IMR-90 (cell line): Measurements from ENCODE around the gene PLCL1. TPM values are rescaled to one million over a fixed set of nuclear protein-coding genes. Genes with fewer than 3 reads are reported as not detected.

Source experiments
- ATAC-seq: fragments of 200-7000 bp; cut with Tn5 transposase; 2 replicates; pipeline ENCODE4 v1.9.1; 2020; ENCODE audit warnings: low read depth, mild to moderate bottlenecking, moderate library complexity
- BruUV-seq: library from RNA; stranded (reverse); fragments of 400-500 nt; replicated peaks from 2 replicates; lab custom pipeline; 2021; lab: Mats Ljungman, UMichigan
- CTCF ChIA-PET: fragments of 300-600 bp; formaldehyde crosslinking; extraction: SDS; loops from one replicate; lab custom pipeline; 2021; ENCODE audit warnings: antibody characterized with exemption; lab: Yijun Ruan, JAX
- POLR2A ChIA-PET: fragments of 300-600 bp; sonication (Branson Sonifier 250); formaldehyde crosslinking; loops from one replicate; lab custom pipeline; 2022; ENCODE audit warnings: antibody characterized with exemption; ENCODE audit not compliant: unreplicated experiment; lab: Charles Lee
- DNase-seq: peaks from one replicate; pipeline ENCODE4 v3.0.0; 2013
- H2AFZ ChIP-seq: replicated peaks from 2 replicates; pipeline ENCODE3; 2013; ENCODE audit warnings: low read length, mild to moderate bottlenecking; ENCODE audit not compliant: poor library complexity
- H2AK5ac ChIP-seq: 2 replicates; pipeline ENCODE4 v1.6.1; 2013; ENCODE audit warnings: low read depth, low read length, inconsistent platforms
- H2AK9ac ChIP-seq: replicated peaks from 2 replicates; pipeline ENCODE3; 2013; ENCODE audit warnings: mild to moderate bottlenecking, low read depth, low read length, moderate library complexity; ENCODE audit not compliant: poor library complexity
- H2BK120ac ChIP-seq: 2 replicates; pipeline ENCODE4 v1.6.1; 2013; ENCODE audit warnings: low read depth, low read length, inconsistent platforms
- H2BK15ac ChIP-seq: 3 replicates; pipeline ENCODE4 v1.6.1; 2013; ENCODE audit warnings: low read depth, low read length, inconsistent platforms
- H2BK20ac ChIP-seq: 2 replicates; pipeline ENCODE4 v1.6.1; 2013; ENCODE audit warnings: low read depth, mild to moderate bottlenecking, inconsistent platforms, low read length, moderate library complexity
- H2BK5ac ChIP-seq: 2 replicates; pipeline ENCODE4 v1.6.1; 2013; ENCODE audit warnings: mild to moderate bottlenecking, low read depth, low read length, inconsistent platforms; ENCODE audit not compliant: poor library complexity, severe bottlenecking
- H3K14ac ChIP-seq: replicated peaks from 2 replicates; pipeline ENCODE4 v1.6.1; 2013; ENCODE audit warnings: low read depth, low read length, inconsistent platforms
- H3K18ac ChIP-seq: 2 replicates; pipeline ENCODE4 v1.6.1; 2013; ENCODE audit warnings: low read depth, low read length, control low read depth
- H3K23ac ChIP-seq: 2 replicates; pipeline ENCODE4 v1.6.1; 2013; ENCODE audit warnings: low read depth, low read length, inconsistent platforms
- H3K27ac ChIP-seq: 2 replicates; pipeline ENCODE4 v1.5.1; 2013; ENCODE audit warnings: mild to moderate bottlenecking, control low read depth, low read length; ENCODE audit not compliant: insufficient read depth
- H3K27me3 ChIP-seq: 2 replicates; pipeline ENCODE4 v1.6.1; 2013; ENCODE audit warnings: low read length; ENCODE audit not compliant: control insufficient read depth, insufficient read depth
- H3K36me3 ChIP-seq: 2 replicates; pipeline ENCODE4 v1.6.1; 2013; ENCODE audit warnings: low read length, mixed read lengths; ENCODE audit not compliant: control insufficient read depth, insufficient read depth
- H3K4ac ChIP-seq: 2 replicates; pipeline ENCODE4 v1.6.1; 2013; ENCODE audit warnings: low read depth, low read length, inconsistent platforms
- H3K4me1 ChIP-seq: 2 replicates; pipeline ENCODE4 v1.6.1; 2013; ENCODE audit warnings: low read length, mixed read lengths; ENCODE audit not compliant: control insufficient read depth, insufficient read depth
- H3K4me2 ChIP-seq: 2 replicates; pipeline ENCODE4 v1.6.1; 2013; ENCODE audit warnings: low read depth, mild to moderate bottlenecking, control low read depth, low read length, moderate library complexity
- H3K4me3 ChIP-seq: 2 replicates; pipeline ENCODE4 v1.5.1; 2013; ENCODE audit warnings: low read depth, mild to moderate bottlenecking, control low read depth, low read length, moderate library complexity; ENCODE audit not compliant: insufficient read depth
- H3K56ac ChIP-seq: 2 replicates; pipeline ENCODE4 v1.6.1; 2013; ENCODE audit warnings: low read length, inconsistent platforms; ENCODE audit not compliant: insufficient read depth; ENCODE audit errors: extremely low read depth
- H3K79me1 ChIP-seq, 2 experiments: 2 replicates each; pipeline ENCODE4 v1.6.1; 2013; ENCODE audit warnings: low read length in 2 of 2, inconsistent platforms in 1 of 2, low read depth in 1 of 2
- H3K9ac ChIP-seq: 2 replicates; pipeline ENCODE4 v1.6.1; 2013; ENCODE audit warnings: low read depth, low read length, control low read depth
- H3K9me1 ChIP-seq: 2 replicates; pipeline ENCODE4 v1.6.1; 2013; ENCODE audit warnings: low read length, inconsistent platforms; ENCODE audit not compliant: insufficient read depth
- H3K9me3 ChIP-seq: 2 replicates; pipeline ENCODE4 v1.6.1; 2013; ENCODE audit warnings: low read length; ENCODE audit not compliant: control insufficient read depth, insufficient read depth
- H4K20me1 ChIP-seq: 2 replicates; pipeline ENCODE4 v1.6.1; 2013; ENCODE audit warnings: low read length, inconsistent platforms; ENCODE audit not compliant: insufficient read depth
- H4K5ac ChIP-seq: 2 replicates; pipeline ENCODE4 v1.6.1; 2013; ENCODE audit warnings: mild to moderate bottlenecking, low read depth, low read length, control low read depth
- H4K8ac ChIP-seq, 2 experiments: 2 replicates each; pipeline ENCODE4 v1.6.1; 2013; ENCODE audit warnings: low read depth in 2 of 2, low read length in 2 of 2, control low read depth in 1 of 2, inconsistent platforms in 1 of 2
- H4K91ac ChIP-seq: 2 replicates; pipeline ENCODE4 v1.6.1; 2013; ENCODE audit warnings: low read depth, low read length, inconsistent platforms; ENCODE audit not compliant: insufficient read depth
- CHD1 ChIP-seq: IDR thresholded peaks from 2 replicates; pipeline ENCODE4 v1.6.1; 2012; ENCODE audit warnings: low read depth, low read length, improper control_type of control experiment
- RCOR1 ChIP-seq: IDR thresholded peaks from 2 replicates; pipeline ENCODE4 v1.6.1; 2012; ENCODE audit warnings: mild to moderate bottlenecking, low read length, improper control_type of control experiment; ENCODE audit not compliant: insufficient replicate concordance
- RFX5 ChIP-seq: IDR thresholded peaks from 2 replicates; pipeline ENCODE4 v1.8.0; 2012; ENCODE audit warnings: low read depth, mild to moderate bottlenecking, low read length, moderate library complexity
- WGBS, 2 experiments: methylation state at CpG; one replicate each; pipeline versions ENCODE4 v1.1.5 to v1.1.7; 2013; ENCODE audit warnings: missing lambda C conversion rate in 2 of 2; ENCODE audit not compliant: insufficient read length in 1 of 2; ENCODE audit errors: extremely low coverage in 2 of 2; 5-methylcytosine and 5-hydroxymethylcytosine counted together
- dilution Hi-C: fragments of 300-500 bp; cut with HindIII; formaldehyde crosslinking; loops from one replicate; pipeline ENCODE4 v1.14.3; 2018; ENCODE audit warnings: low sequenced_read_pairs; ENCODE audit not compliant: unreplicated experiment
- in situ Hi-C: fragments of 300-500 bp; cut with MboI; formaldehyde crosslinking; loops from 3 replicates; pipeline ENCODE4 v1.14.3; 2019; ENCODE audit warnings: low sequenced_read_pairs, inconsistent platforms, mixed read lengths
- intact Hi-C: fragments of 100-400 bp; cut with micrococcal nuclease; formaldehyde crosslinking; loops from 2 replicates; pipeline ENCODE4 v1.10.0; 2022
- polyA plus RNA-seq, 3 experiments: library from polyadenylated mRNA; depleted of rRNA; stranded (reverse); fragments of >200 nt; gene quantifications; 2 replicates each; pipeline ENCODE4 v1.2.3, GENCODE V29; 2012; ENCODE audit warnings: low replicate concordance in 1 of 3
- total RNA-seq: library from RNA; depleted of rRNA; stranded (reverse); fragments of >200 nt; gene quantifications from 2 replicates; pipeline ENCODE4 v1.2.3, GENCODE V29; 2012
- TF ChIP-seq, protein P1 (sequence below): fragments of 150-350 bp; IDR thresholded peaks from 2 replicates; pipeline ENCODE4 v1.6.1; 2017; ENCODE audit warnings: mild to moderate bottlenecking, antibody characterized with exemption, low read length, low read depth

The PLCL1 gene
- total and polyA plus RNA-seq, 2 of the 4 experiments (the other 2 are of a cell fraction), result 0.14 to 0.18 TPM

DNA sequence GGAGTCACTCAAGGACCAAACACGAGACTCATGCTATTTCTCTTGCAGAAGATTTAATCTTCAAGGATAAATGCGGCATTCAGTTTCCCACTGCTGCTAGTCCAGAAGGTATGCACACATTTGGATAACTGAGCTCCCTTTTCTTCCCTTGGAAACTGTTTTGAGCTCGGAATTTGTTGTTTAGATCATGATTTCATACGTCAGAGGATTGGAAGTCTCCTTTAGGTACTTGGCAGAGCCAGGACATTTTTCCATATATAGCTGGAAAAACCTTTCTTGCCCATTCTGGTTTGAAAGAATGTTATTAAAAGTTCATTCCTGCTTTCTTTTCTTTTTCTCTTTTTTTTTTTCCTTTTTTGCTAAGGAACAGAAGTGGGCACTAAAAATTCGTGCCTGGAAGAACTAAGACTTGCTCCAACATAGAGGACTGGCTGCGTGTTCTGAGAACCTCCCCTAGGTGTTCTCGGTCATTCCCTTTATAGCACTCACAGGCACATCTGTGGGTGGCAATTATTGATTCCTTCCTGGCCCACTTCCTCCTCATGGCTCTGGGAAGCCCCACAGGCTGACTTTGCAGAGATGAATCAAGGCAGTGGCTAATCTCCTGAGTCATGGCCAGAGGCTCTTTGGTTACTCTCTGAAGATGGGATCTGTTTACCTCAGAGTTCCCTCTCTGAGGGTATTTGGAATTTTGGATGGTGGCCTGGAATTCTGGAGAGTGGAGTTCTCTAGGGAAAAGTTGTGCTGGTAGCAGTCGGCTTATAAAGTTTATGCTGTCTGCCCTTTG lies 104.8 kb downstream of the PLCL1 start (continued):
- TF ChIP-seq CHD1, result no peak
- no peak for TF ChIP-seq RCOR1
- TF ChIP-seq RFX5, result no peak

DNA sequence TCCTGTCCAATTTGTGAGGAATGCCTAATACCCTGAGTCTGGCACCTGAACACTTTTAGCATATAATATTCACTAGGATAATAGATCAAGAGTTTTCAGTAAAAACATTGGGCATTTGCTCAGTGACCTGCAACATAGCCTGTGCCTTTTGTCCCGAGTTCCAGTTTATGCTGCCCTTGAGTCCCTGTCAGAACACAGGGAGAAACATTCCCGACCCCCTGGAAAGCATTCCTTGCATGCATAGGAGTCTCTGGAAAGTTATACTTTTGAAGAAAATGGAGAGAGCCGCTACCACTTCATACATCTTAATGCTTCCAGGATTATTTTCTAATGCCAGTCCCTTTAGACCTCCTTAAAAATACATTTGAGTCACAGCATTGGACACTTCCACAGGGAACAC lies 107.3 kb downstream of the PLCL1 start:
- intact Hi-C loops, result no loop called here

More for the DNA sequence above, 107.3 kb downstream of the PLCL1 start:
- Histone ChIP-seq H3K79me1 (no peaks in the 10 kb centered on the region), H3K4ac (no peak overlapping the region), H3K14ac (no peak overlapping the region), H2BK5ac (no peak overlapping the region), H2AK5ac (no peak overlapping the region; the same call in 1 of the 2 replicates), H3K4me1 (peaks cover 12% of the 10 kb centered on the region), H4K5ac (no peak overlapping the region), H3K23ac (no peak overlapping the region), H3K4me2 (no peak overlapping the region), H3K27me3 (no peaks in the 10 kb centered on the region), H3K9me3 (no peaks in the 10 kb centered on the region), H3K9me1 (no peaks in the 10 kb centered on the region), H3K56ac (no peak overlapping the region), H2AFZ (no peak overlapping the region), H3K4me3 (no peak overlapping the region), H3K9ac (no peak overlapping the region), H2AK9ac (no peak overlapping the region), H4K8ac (no peak overlapping the region), H2BK120ac (no peak overlapping the region), H3K36me3 (no peaks in the 10 kb centered on the region), H4K91ac (peak overlapping the region; percentile 36; the same call in 1 of the 2 replicates), H2BK20ac (no peak overlapping the region), H4K20me1 (no peaks in the 10 kb centered on the region; the same call in 1 of the 2 replicates), H3K27ac (no peak overlapping the region), H3K18ac (no peak overlapping the region), H2BK15ac (no peak overlapping the region; the same call in 2 of the 3 replicates)
- no peak for DNase-seq
- ChIA-PET POLR2A (no interaction called here), CTCF (no interaction called here)
- dilution Hi-C loops, result no loop called here
- WGBS, 2 experiments, result no CpG with 5 or more reads among the region's 3 CpGs
- TF ChIP-seq, protein P1, sequence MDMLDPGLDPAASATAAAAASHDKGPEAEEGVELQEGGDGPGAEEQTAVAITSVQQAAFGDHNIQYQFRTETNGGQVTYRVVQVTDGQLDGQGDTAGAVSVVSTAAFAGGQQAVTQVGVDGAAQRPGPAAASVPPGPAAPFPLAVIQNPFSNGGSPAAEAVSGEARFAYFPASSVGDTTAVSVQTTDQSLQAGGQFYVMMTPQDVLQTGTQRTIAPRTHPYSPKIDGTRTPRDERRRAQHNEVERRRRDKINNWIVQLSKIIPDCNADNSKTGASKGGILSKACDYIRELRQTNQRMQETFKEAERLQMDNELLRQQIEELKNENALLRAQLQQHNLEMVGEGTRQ, result no peak
- no peak for ATAC-seq
- BruUV-seq, result no TSS peak
- in situ Hi-C loops, result no loop called here
